A549 (cell line): ENCODE data around the gene SLC16A4. TPM values are rescaled to one million over a fixed set of nuclear protein-coding genes. Genes with fewer than 3 reads are reported as not detected.

Source experiments
- ATAC-seq, 2 experiments: fragments of 200-7000 bp in 1 of 2; fragments of >200 bp in 1 of 2; cut with Nextera tagmentation in 1 of 2; cut with Tn5 transposase in 1 of 2; 3 replicates each; pipeline versions ENCODE4 v1.8.0 to v1.9.1; 2018 to 2020; ENCODE audit warnings: mild to moderate bottlenecking in 1 of 2, moderate library complexity in 1 of 2
- CTCF ChIA-PET: fragments of 300-600 bp; sonication (Branson Sonifier 250); formaldehyde crosslinking; extraction: SDS; loops from one replicate; lab custom pipeline; 2021; ENCODE audit warnings: antibody characterized with exemption, inconsistent platforms; lab: Yijun Ruan, JAX
- POLR2A ChIA-PET: fragments of 350-600 bp; formaldehyde crosslinking; extraction: SDS; loops from one replicate; lab custom pipeline; 2021; ENCODE audit warnings: antibody characterized with exemption, inconsistent platforms; lab: Yijun Ruan, JAX
- DNase-seq, 2 experiments: peaks; one replicate each; pipeline versions ENCODE4 v3.0.0 to v3.0.0-alpha.2; 2011 to 2016; ENCODE audit warnings: low read depth in 1 of 2, low spot score in 1 of 2
- FAIRE-seq: peaks from 2 replicates; lab custom pipeline; 2011; peaks lifted over from hg19 to GRCh38; lab: Jason Lieb, UNC
- H3K27ac ChIP-seq, 2 experiments: fragments of >200 bp; sonication (Bioruptor Twin); formaldehyde crosslinking; 3 replicates each; pipeline ENCODE4 v1.5.1; 2016 to 2017
- H3K4me1 ChIP-seq: fragments of >200 bp; sonication (Bioruptor Twin); formaldehyde crosslinking; 3 replicates; pipeline ENCODE4 v1.6.1; 2016
- H3K4me2 ChIP-seq: fragments of >200 bp; sonication (Bioruptor Twin); formaldehyde crosslinking; 3 replicates; pipeline ENCODE4 v1.6.1; 2016
- H3K4me3 ChIP-seq: fragments of >200 bp; sonication (Bioruptor Twin); formaldehyde crosslinking; 3 replicates; pipeline ENCODE4 v1.5.1; 2016
- H3K9me3 ChIP-seq: fragments of >200 bp; sonication (Bioruptor Twin); formaldehyde crosslinking; 3 replicates; pipeline ENCODE4 v1.6.1; 2016
- ATOH8 ChIP-seq: fragments of 250-450 bp; sonication (Bioruptor Pico); IDR thresholded peaks from 2 replicates; pipeline ENCODE4 v1.5.0; 2020; ENCODE audit warnings: low read depth, mild to moderate bottlenecking, moderate library complexity
- CTCF ChIP-seq: fragments of >200 bp; sonication (Bioruptor Twin); formaldehyde crosslinking; IDR thresholded peaks from 3 replicates; pipeline ENCODE4 v1.5.1; 2016
- ELK1 ChIP-seq: fragments of 150-350 bp; IDR thresholded peaks from 2 replicates; pipeline ENCODE4 v1.6.1; 2014; ENCODE audit warnings: low read depth, mild to moderate bottlenecking, low read length
- ESRRA ChIP-seq: fragments of 150-350 bp; IDR thresholded peaks from 2 replicates; pipeline ENCODE4 v1.6.1; 2014; ENCODE audit warnings: mild to moderate bottlenecking, low read length, borderline replicate concordance
- FOSB ChIP-seq: fragments of 250-450 bp; sonication (Bioruptor Pico); IDR thresholded peaks from 2 replicates; pipeline ENCODE4 v1.5.0; 2020; ENCODE audit warnings: mild to moderate bottlenecking, moderate library complexity
- FOSL2 ChIP-seq, 2 experiments: fragments of 450-650 bp in 1 of 2; fragments of >200 bp in 1 of 2; sonication (Bioruptor Twin) in 1 of 2; formaldehyde crosslinking; IDR thresholded peaks; 2 replicates each; pipeline versions ENCODE4 v1.5.0 to v1.6.1; 2016 to 2020; ENCODE audit warnings: mild to moderate bottlenecking in 1 of 2, moderate library complexity in 1 of 2
- FOXS1 ChIP-seq: fragments of 250-450 bp; sonication (Bioruptor Pico); IDR thresholded peaks from 2 replicates; pipeline ENCODE4 v1.5.0; 2020; ENCODE audit warnings: mild to moderate bottlenecking, moderate library complexity
- HDAC2 ChIP-seq: fragments of 200-600 bp; sonication (generic); IDR thresholded peaks from 2 replicates; pipeline ENCODE4 v1.6.1; 2016
- HES2 ChIP-seq: fragments of >200 bp; sonication (Bioruptor Twin); formaldehyde crosslinking; IDR thresholded peaks from 2 replicates; pipeline ENCODE4 v1.6.1; 2016
- HEYL ChIP-seq: fragments of 250-450 bp; sonication (Bioruptor Pico); IDR thresholded peaks from 2 replicates; pipeline ENCODE4 v1.8.0; 2021; ENCODE audit warnings: mild to moderate bottlenecking, moderate library complexity
- KDM5A ChIP-seq: fragments of 200-600 bp; sonication (generic); IDR thresholded peaks from 2 replicates; pipeline ENCODE4 v1.6.1; 2016; ENCODE audit warnings: antibody characterized with exemption, mild to moderate bottlenecking
- MAFK ChIP-seq: fragments of 450-650 bp; IDR thresholded peaks from 2 replicates; pipeline ENCODE4 v1.6.1; 2014; ENCODE audit not compliant: partially characterized antibody
- NFE2L2 ChIP-seq: fragments of 150-350 bp; conservative IDR thresholded peaks from 2 replicates; pipeline ENCODE4 v1.6.1; 2014; ENCODE audit warnings: low read length
- RAD21 ChIP-seq, 2 experiments: fragments of >200 bp in 1 of 2; sonication (Bioruptor Twin) in 1 of 2; formaldehyde crosslinking in 1 of 2; IDR thresholded peaks in 1 of 2; conservative IDR thresholded peaks in 1 of 2; 2 replicates in 1 of 2; 3 replicates in 1 of 2; pipeline ENCODE4 v1.6.1; 2012 to 2018; ENCODE audit warnings: inconsistent platforms in 1 of 2
- RARB ChIP-seq: fragments of 250-450 bp; sonication (Bioruptor Pico); IDR thresholded peaks from 2 replicates; pipeline ENCODE4 v1.8.0; 2021; ENCODE audit warnings: mild to moderate bottlenecking, moderate library complexity
- RCOR1 ChIP-seq: fragments of 150-350 bp; IDR thresholded peaks from 2 replicates; pipeline ENCODE4 v1.6.1; 2014; ENCODE audit warnings: antibody characterized with exemption, low read length, low read depth
- RFX5 ChIP-seq: fragments of 450-650 bp; IDR thresholded peaks from 2 replicates; pipeline ENCODE4 v1.7.1; 2014; ENCODE audit warnings: antibody characterized with exemption, mild to moderate bottlenecking, moderate library complexity
- RNF2 ChIP-seq: fragments of 200-600 bp; sonication (generic); IDR thresholded peaks from 2 replicates; pipeline ENCODE4 v1.6.1; 2016; ENCODE audit warnings: low read depth, mild to moderate bottlenecking, antibody characterized with exemption, moderate library complexity, borderline replicate concordance
- TFCP2L1 ChIP-seq: fragments of 250-450 bp; sonication (Bioruptor Pico); IDR thresholded peaks from 2 replicates; pipeline ENCODE4 v1.5.0; 2021; ENCODE audit warnings: mild to moderate bottlenecking
- WGBS: methylation state at CpG from one replicate; pipeline ENCODE4 v1.1.6; 2017; ENCODE audit errors: missing lambda C conversion rate; 5-methylcytosine and 5-hydroxymethylcytosine counted together
- polyA plus RNA-seq, 4 experiments: library from polyadenylated mRNA; depleted of rRNA in 3 of 4; stranded (reverse); fragments of >200 nt; fragmentation: RNase III in 1 of 4; extraction: RNeasy Plus Mini Kit Qiagen cat#74134 plus additional on column Dnase treatment in 1 of 4; gene quantifications; 2 replicates in 3 of 4; 3 replicates in 1 of 4; pipeline ENCODE4 v1.2.3, GENCODE V29; 2011 to 2017
- TF ChIP-seq, protein P1 (sequence below): fragments of 450-650 bp; IDR thresholded peaks from 2 replicates; pipeline ENCODE4 v1.6.1; 2014; ENCODE audit warnings: antibody characterized with exemption

Gene SLC16A4
- polyA plus RNA-seq, 2 of the 4 experiments (the other 2 are of a cell fraction), result 61.0 to 176 TPM

- ChIA-PET POLR2A (no interaction called here), CTCF (interaction anchor here (0.7 to 1.3 kb wide), 4 partner anchors 16 to 299 kb away, joined by 3 to 5 read pairs (median 4); no protein-coding TSS in a partner anchor)
- ATAC-seq, result no peak
- H3K4me1 ChIP-seq, result peaks cover 63% of the 10 kb centered on the region
- H3K27ac ChIP-seq, result no peak overlapping the region; a peak in 1 of 6 replicates
- H3K9me3 ChIP-seq, result no peaks in the 10 kb centered on the region
- TF ChIP-seq FOSL2 (IDR thresholded peaks at IDR 0.05) (no peak), FOSL2 (CRISPR knock-in tag; IDR thresholded peaks at IDR 0.05) (no peak), ESRRA (no peak), MAFK (peak; percentile 79), ATOH8 (CRISPR knock-in tag) (no peak), RCOR1 (no peak), KDM5A (no peak)
- TF ChIP-seq, protein P1, sequence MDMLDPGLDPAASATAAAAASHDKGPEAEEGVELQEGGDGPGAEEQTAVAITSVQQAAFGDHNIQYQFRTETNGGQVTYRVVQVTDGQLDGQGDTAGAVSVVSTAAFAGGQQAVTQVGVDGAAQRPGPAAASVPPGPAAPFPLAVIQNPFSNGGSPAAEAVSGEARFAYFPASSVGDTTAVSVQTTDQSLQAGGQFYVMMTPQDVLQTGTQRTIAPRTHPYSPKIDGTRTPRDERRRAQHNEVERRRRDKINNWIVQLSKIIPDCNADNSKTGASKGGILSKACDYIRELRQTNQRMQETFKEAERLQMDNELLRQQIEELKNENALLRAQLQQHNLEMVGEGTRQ, result no peak
- peak overlapping the region; percentile 90 for H3K4me2 ChIP-seq
- FAIRE-seq, result no peak
- H3K4me3 ChIP-seq, result no peak overlapping the region
- no peak for DNase-seq
- WGBS, result 100% methylated on average over 1 of the region's 1 CpG
These were observed 3.6 kb downstream of the SLC16A4 start for GRCh38 chr1:110387048-110387754.

DNA sequence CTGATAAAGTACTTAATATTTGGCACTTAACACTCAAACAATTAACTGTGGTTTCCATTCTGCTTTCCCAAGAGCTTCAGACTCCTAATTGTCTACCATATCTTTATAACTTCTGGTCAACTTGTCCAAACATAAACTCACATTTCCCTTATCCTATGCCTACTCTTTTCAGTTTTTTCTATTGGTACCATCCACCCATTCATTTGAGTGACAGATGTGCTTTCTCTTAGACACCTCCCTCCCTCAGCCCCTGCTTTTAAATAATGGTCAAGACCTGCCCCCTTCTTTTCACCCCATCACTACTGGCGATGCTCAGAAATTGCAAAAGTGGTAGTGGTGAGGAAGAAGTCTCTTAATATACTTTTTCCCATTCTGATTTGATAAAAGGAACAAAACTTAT lies 5.5 kb downstream of the SLC16A4 start:
- TF ChIP-seq ESRRA, result no peak
- TF ChIP-seq, all 56 proteins: peak for 0
- H3K4me2 ChIP-seq, result no peak overlapping the region
- CTCF ChIA-PET, result interaction anchor here (1.8 kb wide), 1 partner anchor 46 kb away, joined by 5 read pairs; the partner anchor contains the start of gene RBM15
- no peak for DNase-seq
- no peak for FAIRE-seq
- H3K27ac ChIP-seq, result no peak overlapping the region
- WGBS, result 86% methylated on average over 1 of the region's 1 CpG
- no peaks in the 10 kb centered on the region for H3K9me3 ChIP-seq
- ATAC-seq, result no peak
- no peak overlapping the region for H3K4me3 ChIP-seq
- H3K4me1 ChIP-seq, result peaks cover 63% of the 10 kb centered on the region
- POLR2A ChIA-PET, result no interaction called here

GRCh38 chr1:110384581-110385321 lies 6.1 kb downstream of the SLC16A4 start:
- Histone ChIP-seq H3K4me3 (no peak overlapping the region), H3K4me1 (peaks cover 63% of the 10 kb centered on the region), H3K9me3 (no peaks in the 10 kb centered on the region), H3K4me2 (no peak overlapping the region), H3K27ac (peak overlapping the region in 1 of 2 experiments; percentile 78; a peak in 3 of 6 replicates)
- DNase-seq (no peak), FAIRE-seq (no peak), ATAC-seq (no peak)
- ChIA-PET CTCF (interaction anchor here (1.5 to 1.9 kb wide), 4 partner anchors 21 to 111 kb away, joined by 3 to 7 read pairs (median 5); partner anchors contain the start of gene RBM15), POLR2A (no interaction called here)
- 95% methylated on average over 19 of the region's 19 CpGs for WGBS
- TF ChIP-seq RNF2 (no peak), ATOH8 (CRISPR knock-in tag) (no peak), HEYL (CRISPR knock-in tag) (no peak), ELK1 (no peak), NFE2L2 (no peak), RAD21 (conservative IDR thresholded peaks at IDR 0.05 in 1 of 2, IDR thresholded peaks at IDR 0.05 in 1 of 2) (no peak), FOSB (CRISPR knock-in tag) (no peak), CTCF (no peak), RARB (no peak), RFX5 (no peak), FOXS1 (no peak), TFCP2L1 (CRISPR knock-in tag) (no peak), HES2 (no peak), FOSL2 (IDR thresholded peaks at IDR 0.05) (no peak), FOSL2 (CRISPR knock-in tag; IDR thresholded peaks at IDR 0.05) (no peak), HDAC2 (no peak)
- TF ChIP-seq, protein P1, result no peak
